ENCODE data around the gene CPAMD8.

- TF ChIP-seq, protein P1, sequence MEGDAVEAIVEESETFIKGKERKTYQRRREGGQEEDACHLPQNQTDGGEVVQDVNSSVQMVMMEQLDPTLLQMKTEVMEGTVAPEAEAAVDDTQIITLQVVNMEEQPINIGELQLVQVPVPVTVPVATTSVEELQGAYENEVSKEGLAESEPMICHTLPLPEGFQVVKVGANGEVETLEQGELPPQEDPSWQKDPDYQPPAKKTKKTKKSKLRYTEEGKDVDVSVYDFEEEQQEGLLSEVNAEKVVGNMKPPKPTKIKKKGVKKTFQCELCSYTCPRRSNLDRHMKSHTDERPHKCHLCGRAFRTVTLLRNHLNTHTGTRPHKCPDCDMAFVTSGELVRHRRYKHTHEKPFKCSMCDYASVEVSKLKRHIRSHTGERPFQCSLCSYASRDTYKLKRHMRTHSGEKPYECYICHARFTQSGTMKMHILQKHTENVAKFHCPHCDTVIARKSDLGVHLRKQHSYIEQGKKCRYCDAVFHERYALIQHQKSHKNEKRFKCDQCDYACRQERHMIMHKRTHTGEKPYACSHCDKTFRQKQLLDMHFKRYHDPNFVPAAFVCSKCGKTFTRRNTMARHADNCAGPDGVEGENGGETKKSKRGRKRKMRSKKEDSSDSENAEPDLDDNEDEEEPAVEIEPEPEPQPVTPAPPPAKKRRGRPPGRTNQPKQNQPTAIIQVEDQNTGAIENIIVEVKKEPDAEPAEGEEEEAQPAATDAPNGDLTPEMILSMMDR (conservative IDR thresholded peaks at IDR 0.05; ENCODE audit: low read depth, low read length) = peak; percentile 70
- TF ChIP-seq EZH2 (IDR thresholded peaks at IDR 0.05; ENCODE audit: low read length, unreplicated experiment) = no peak
Observed at GRCh38 chr19:16969135-16969534, 57.5 kb downstream of the CPAMD8 start.

All from PC-3 (cell line).